GM12878 (cell line): ENCODE results near the gene ACADL. TPM values are rescaled to one million over a fixed set of nuclear protein-coding genes. Genes with fewer than 3 reads are reported as not detected.

ENCODE experiments used
- ATAC-seq: fragments of 200-7000 bp; cut with Tn5 transposase; 3 replicates; pipeline ENCODE4 v1.9.1; 2020; ENCODE audit warnings: mild to moderate bottlenecking, moderate library complexity
- BruUV-seq: library from RNA; stranded (reverse); fragments of 400-500 nt; replicated peaks from 2 replicates; lab custom pipeline; 2021; lab: Mats Ljungman, UMichigan
- CTCF ChIA-PET: fragments of 300-600 bp; sonication (Branson Sonifier 250); formaldehyde crosslinking; extraction: SDS; loops from one replicate; lab custom pipeline; 2021; ENCODE audit warnings: inconsistent platforms; lab: Yijun Ruan, JAX
- POLR2A ChIA-PET: fragments of 350-600 bp; formaldehyde crosslinking; extraction: SDS; loops from one replicate; lab custom pipeline; 2021; ENCODE audit warnings: inconsistent platforms; lab: Charles Lee
- RAD21 ChIA-PET: fragments of 300-600 bp; sonication (Branson Sonifier 250); formaldehyde crosslinking; loops from one replicate; lab custom pipeline; 2023; ENCODE audit warnings: antibody characterized with exemption; ENCODE audit not compliant: unreplicated experiment; lab: Charles Lee
- SMC1A ChIA-PET: fragments of 300-600 bp; sonication (Branson Sonifier 250); formaldehyde crosslinking; loops from one replicate; lab custom pipeline; 2023; ENCODE audit not compliant: unreplicated experiment, uncharacterized antibody; lab: Charles Lee
- DNase-seq: peaks from one replicate; pipeline ENCODE4 v3.0.0-alpha.2; 2011; ENCODE audit warnings: low read depth, low spot score
- FAIRE-seq: peaks from 3 replicates; lab custom pipeline; 2011; peaks lifted over from hg19 to GRCh38; lab: Jason Lieb, UNC
- H2AFZ ChIP-seq: 2 replicates; pipeline ENCODE4 v1.6.0; 2011; ENCODE audit warnings: low read depth, low read length, control low read depth; ENCODE audit not compliant: control insufficient read depth
- H3K27ac ChIP-seq: 2 replicates; pipeline ENCODE4 v1.5.1; 2011; ENCODE audit warnings: control low read depth; ENCODE audit not compliant: control insufficient read depth, insufficient read depth
- H3K27me3 ChIP-seq, 2 experiments: replicated peaks in 1 of 2; 2 replicates each; pipeline versions ENCODE4 v1.6.0 to v1.6.1; 2011; ENCODE audit warnings: low read length in 1 of 2; ENCODE audit not compliant: control insufficient read depth in 2 of 2, insufficient read depth in 2 of 2
- H3K36me3 ChIP-seq, 2 experiments: 2 replicates each; pipeline ENCODE4 v1.5.1; 2011; ENCODE audit warnings: low read length in 1 of 2; ENCODE audit not compliant: control insufficient read depth in 2 of 2, insufficient read depth in 2 of 2
- H3K4me1 ChIP-seq: 2 replicates; pipeline ENCODE4 v1.6.1; 2011; ENCODE audit warnings: mild to moderate bottlenecking, low read length, moderate library complexity, mixed read lengths; ENCODE audit not compliant: control insufficient read depth, insufficient read depth
- H3K4me2 ChIP-seq: 2 replicates; pipeline ENCODE4 v1.6.0; 2011; ENCODE audit warnings: control low read depth; ENCODE audit not compliant: control insufficient read depth, insufficient read depth
- H3K4me3 ChIP-seq: fragments of 200-600 bp; sonication (generic); 2 replicates; pipeline ENCODE4 v1.5.1; 2016
- H3K79me2 ChIP-seq: 2 replicates; pipeline ENCODE4 v1.6.0; 2011; ENCODE audit warnings: low read length; ENCODE audit not compliant: control insufficient read depth, insufficient read depth
- H3K9ac ChIP-seq: 2 replicates; pipeline ENCODE4 v1.8.0; 2011; ENCODE audit warnings: low read length, control low read depth, mixed read lengths; ENCODE audit not compliant: control insufficient read depth, insufficient read depth
- H3K9me3 ChIP-seq: replicated peaks from 3 replicates; pipeline ENCODE4 v1.5.1; 2011; ENCODE audit warnings: mild to moderate bottlenecking, low read length; ENCODE audit not compliant: control insufficient read depth, insufficient read depth
- H4K20me1 ChIP-seq: 2 replicates; pipeline ENCODE4 v1.6.0; 2011; ENCODE audit not compliant: control insufficient read depth, insufficient read depth
- BMI1 ChIP-seq: fragments of 450-650 bp; IDR thresholded peaks from 2 replicates; pipeline ENCODE4 v1.6.1; 2016; ENCODE audit warnings: mild to moderate bottlenecking, moderate library complexity, borderline replicate concordance
- CBFB ChIP-seq: IDR thresholded peaks from 2 replicates; pipeline ENCODE4 v1.6.1; 2016; ENCODE audit warnings: antibody characterized with exemption, low read depth
- CHD4 ChIP-seq: fragments of 200-600 bp; sonication (generic); IDR thresholded peaks from 2 replicates; pipeline ENCODE4 v1.6.1; 2016; ENCODE audit warnings: mild to moderate bottlenecking
- CREM ChIP-seq: IDR thresholded peaks from 2 replicates; pipeline ENCODE4 v1.6.1; 2014; ENCODE audit warnings: antibody characterized with exemption, low read depth
- ESRRA ChIP-seq: IDR thresholded peaks from 2 replicates; pipeline ENCODE4 v1.6.1; 2012; ENCODE audit warnings: mild to moderate bottlenecking, low read length, improper control_type of control experiment
- HSF1 ChIP-seq: fragments of 150-350 bp; IDR thresholded peaks from 2 replicates; pipeline ENCODE4 v1.6.1; 2014; ENCODE audit warnings: mild to moderate bottlenecking, low read depth, low read length
- MYB ChIP-seq: fragments of 150-350 bp; IDR thresholded peaks from 2 replicates; pipeline ENCODE4 v1.6.1; 2014; ENCODE audit warnings: mild to moderate bottlenecking, low read depth, low read length, borderline replicate concordance
- TCF12 ChIP-seq: IDR thresholded peaks from 2 replicates; pipeline ENCODE4 v1.6.1; 2011; ENCODE audit warnings: low read depth, mild to moderate bottlenecking, low read length
- ZNF207 ChIP-seq: fragments of 450-650 bp; IDR thresholded peaks from 2 replicates; pipeline ENCODE4 v1.6.1; 2014; ENCODE audit warnings: antibody characterized with exemption, mild to moderate bottlenecking, borderline replicate concordance
- WGBS: methylation state at CpG from one replicate; pipeline ENCODE4 v1.1.6; 2016; ENCODE audit warnings: low lambda C conversion rate; ENCODE audit not compliant: insufficient replicate concordance, insufficient coverage; ENCODE audit errors: missing lambda C conversion rate; 5-methylcytosine and 5-hydroxymethylcytosine counted together
- in situ Hi-C: fragments of 300-500 bp; cut with MboI; formaldehyde crosslinking; loops from 9 replicates; pipeline ENCODE4 v1.14.3; 2018; ENCODE audit warnings: mixed read lengths
- intact Hi-C: fragments of 100-400 bp; cut with micrococcal nuclease; formaldehyde crosslinking; loops from one replicate; pipeline ENCODE4 v1.14.2; 2022; ENCODE audit not compliant: unreplicated experiment
- polyA plus RNA-seq, 11 experiments: library from polyadenylated mRNA; depleted of rRNA in 4 of 11; unstranded in 6 of 11; stranded (reverse) in 5 of 11; fragments of >200 nt; fragmentation: Nextera tagmentation in 4 of 11; fragmentation: Illumina TruSeq in 1 of 11; extraction: Ambion mirVana in 4 of 11; extraction: Trizol in 1 of 11; gene quantifications; 1 replicate in 1 of 11; 2 replicates in 10 of 11; pipeline versions ENCODE4 v1.2.1 to v1.2.3, GENCODE V29; 2011 to 2016; ENCODE audit warnings: inconsistent platforms in 2 of 11, missing spikeins in 2 of 11, low read depth in 1 of 11
- total RNA-seq, 4 experiments: library from RNA; depleted of rRNA in 3 of 4; stranded (reverse); fragments of >200 nt in 3 of 4; fragmentation: Illumina TruSeq in 1 of 4; extraction: Trizol in 1 of 4; gene quantifications; 2 replicates each; pipeline versions ENCODE4 v1.2.1 to v1.2.3, GENCODE V29; 2013 to 2021

The ACADL gene
- total and polyA plus RNA-seq, 10 of the 15 experiments (the other 5 are each of a cell fraction or from before 2014, with no cell fraction given): not detected

GRCh38 chr2:210172219-210172575, 53.0 kb downstream of the ACADL start:
- POLR2A ChIA-PET: interaction anchor here (0.5 to 1.2 kb wide), 4 partner anchors 8 to 18 kb away, joined by 3 read pairs; no protein-coding TSS in a partner anchor
- H3K9me3 ChIP-seq: no peaks in the 10 kb centered on the region
- BruUV-seq: no TSS peak
- CTCF ChIA-PET: interaction anchor here (0.7 to 2.1 kb wide), 4 partner anchors 18 to 184 kb away, joined by 3 to 7 read pairs (median 4); no protein-coding TSS in a partner anchor
- WGBS: 15% methylated on average over 8 of the region's 8 CpGs
- no peak overlapping the region for H3K9ac ChIP-seq
- SMC1A ChIA-PET: interaction anchor here (0.7 to 1.9 kb wide), 3 partner anchors 10 to 100 kb away, joined by 3 to 5 read pairs (median 5); no protein-coding TSS in a partner anchor
- in situ Hi-C loops (no loop called here), intact Hi-C loops (no loop called here)
- H2AFZ ChIP-seq: peak overlapping the region; percentile 81; the same call in 1 of the 2 replicates
- no peak overlapping the region for H3K27ac ChIP-seq
- FAIRE-seq (no peak), ATAC-seq (no peak), DNase-seq (no peak)
- H3K4me3 ChIP-seq: peak overlapping the region; percentile 74
- H3K79me2 ChIP-seq: peaks cover 9% of the 10 kb centered on the region
- no peaks in the 10 kb centered on the region for H3K36me3 ChIP-seq
- TF ChIP-seq MYB: no peak
- peak; percentile 32; the same call in 1 of the 2 replicates for TF ChIP-seq BMI1
- TF ChIP-seq CREM: no peak
- H4K20me1 ChIP-seq: no peaks in the 10 kb centered on the region
- RAD21 ChIA-PET: interaction anchor here (1.2 to 1.7 kb wide), 5 partner anchors 9 to 99 kb away, joined by 3 to 5 read pairs (median 4); no protein-coding TSS in a partner anchor
- no peaks in the 10 kb centered on the region for H3K27me3 ChIP-seq
- no peaks in the 10 kb centered on the region for H3K4me1 ChIP-seq
- H3K4me2 ChIP-seq: peak overlapping the region; percentile 94

GRCh38 chr2:210171309-210172218, 53.7 kb downstream of the ACADL start, which contains the start of gene KANSL1L:
KANSL1L (minus strand) TSS chr2:210171409; CDS start chr2:210154582, 16,827 bp downstream.
- H3K4me1 ChIP-seq: no peaks in the 10 kb centered on the region
- ChIA-PET CTCF (interaction anchor here (0.7 to 2.1 kb wide), 4 partner anchors 18 to 183 kb away, joined by 3 to 7 read pairs (median 4); no protein-coding TSS in a partner anchor), RAD21 (interaction anchor here (0.7 to 1.7 kb wide), 8 partner anchors 9 to 99 kb away, joined by 3 to 5 read pairs (median 4); no protein-coding TSS in a partner anchor), SMC1A (interaction anchor here (0.7 to 1.9 kb wide), 5 partner anchors 9 to 167 kb away, joined by 3 to 5 read pairs (median 3); no protein-coding TSS in a partner anchor), POLR2A (interaction anchor here (0.5 to 1.2 kb wide), 6 partner anchors 8 to 92 kb away, joined by 3 to 4 read pairs (median 3); no protein-coding TSS in a partner anchor)
- no peaks in the 10 kb centered on the region for H3K9me3 ChIP-seq
- WGBS: 3% methylated on average over 38 of the region's 67 CpGs
- intact Hi-C loops (loop anchor here (2.0 kb wide), 1 partner anchor 169 kb away; the partner anchor contains the start of gene RPE), in situ Hi-C loops (no loop called here)
- peak; percentile 80 for ATAC-seq
- peaks cover 9% of the 10 kb centered on the region for H3K79me2 ChIP-seq
- peak within 1 kb of the TSS; percentile 89 for H3K27ac ChIP-seq
- peak within 1 kb of the TSS; percentile 97 for H2AFZ ChIP-seq
- H3K4me2 ChIP-seq: peak within 1 kb of the TSS; percentile 94
- H3K9ac ChIP-seq: peak within 1 kb of the TSS; percentile 87
- no TSS peak for BruUV-seq
- peak; percentile 66 for DNase-seq
- peak within 1 kb of the TSS; percentile 96 for H3K4me3 ChIP-seq
- no peaks in the 10 kb centered on the region for H3K27me3 ChIP-seq
- H4K20me1 ChIP-seq: no peaks in the 10 kb centered on the region
- H3K36me3 ChIP-seq: no peaks in the 10 kb centered on the region
- FAIRE-seq: peak; percentile 23
- TF ChIP-seq HSF1 (peak; percentile 69; the same call in 1 of the 2 replicates), TCF12 (0 out of 2 replicates have a peak, but pooled peaks have one; percentile 31), CHD4 (no peak), ESRRA (no peak), CBFB (no peak; the same call in 1 of the 2 replicates), ZNF207 (no peak)
